Transverse colon (tissue), 4 donors: ENCODE results near the gene IL10. TPM values are rescaled to one million over a fixed set of nuclear protein-coding genes. Genes with fewer than 3 reads are reported as not detected.
A peak's percentile ranks its signal among the peaks of the same experiment; 100 is the strongest.

ENCODE experiments used
- DNase-seq: peaks from one replicate; pipeline ENCODE4 v3.0.0-alpha.2; 2019
- H3K27ac ChIP-seq, 4 donors: fragments of 200-600 bp; sonication (generic); 2 replicates each; pipeline ENCODE4 v1.5.1; 2016 to 2018; ENCODE audit warnings: inconsistent platforms in 4 of 4
- H3K27me3 ChIP-seq: fragments of 200-600 bp; sonication (generic); 2 replicates; pipeline ENCODE4 v1.5.1; 2017; ENCODE audit warnings: inconsistent platforms
- H3K36me3 ChIP-seq, 4 donors: fragments of 200-600 bp; sonication (generic); 2 replicates each; pipeline ENCODE4 v1.5.1; 2017 to 2019; ENCODE audit warnings: inconsistent platforms in 4 of 4
- H3K4me1 ChIP-seq, 4 donors: fragments of 200-600 bp; sonication (generic); 2 replicates each; pipeline ENCODE4 v1.5.1; 2017 to 2020; ENCODE audit warnings: inconsistent platforms in 4 of 4
- H3K4me3 ChIP-seq, 4 donors: fragments of 200-600 bp; sonication (generic); 1 replicate in 1 of 4; 2 replicates in 3 of 4; pipeline versions ENCODE4 v1.5.1 to v1.6.1; 2017 to 2019; ENCODE audit warnings: inconsistent platforms in 4 of 4
- H3K9me3 ChIP-seq, 2 donors: fragments of 200-600 bp; sonication (generic); 2 replicates each; pipeline ENCODE4 v1.5.1; 2017 to 2019; ENCODE audit warnings: inconsistent platforms in 2 of 2
- EP300 ChIP-seq: sonication (generic); formaldehyde crosslinking; IDR thresholded peaks from one replicate; pipeline ENCODE4 v1.6.1; 2017; ENCODE audit warnings: antibody characterized with exemption, low read depth
- POLR2A ChIP-seq: fragments of 450-650 bp; IDR thresholded peaks from one replicate; pipeline ENCODE4 v1.6.1; 2016; ENCODE audit warnings: antibody characterized with exemption, mild to moderate bottlenecking, moderate library complexity
- POLR2AphosphoS5 ChIP-seq, 3 donors: sonication (generic); formaldehyde crosslinking; IDR thresholded peaks; one replicate each; pipeline ENCODE4 v1.6.1; 2016; ENCODE audit warnings: antibody characterized with exemption in 3 of 3
- WGBS, 2 donors: methylation state at CpG; one replicate each; pipeline ENCODE4 v1.1.5; 2018; ENCODE audit warnings: low coverage in 1 of 2; 5-methylcytosine and 5-hydroxymethylcytosine counted together
- in situ Hi-C, 4 donors: fragments of 200-750 bp; cut with MboI; loops; one replicate each; pipeline versions ENCODE4 v1.15.0 to v1.15.1; 2017; ENCODE audit warnings: low sequenced_read_pairs in 3 of 4, low pct_ligation_motif_present in 1 of 4, low pct_unique_long_range_greater_than_20kb in 1 of 4
- intact Hi-C: fragments of 100-400 bp; cut with DNase I; formaldehyde crosslinking; loops from one replicate; pipeline ENCODE4 v1.15.1; 2023; ENCODE audit warnings: low total_unique reads
- total RNA-seq, 4 donors: library from RNA; depleted of rRNA; stranded (reverse); fragments of >200 nt; gene quantifications; one replicate each; pipeline ENCODE4 v1.1.0, GENCODE V29; 2016
- TF ChIP-seq, protein P1 (sequence below), 5 experiments: fragments of 200-600 bp in 3 of 5; fragments of 450-650 bp in 2 of 5; sonication (generic) in 3 of 5; IDR thresholded peaks; 1 replicate in 2 of 5; 2 replicates in 3 of 5; pipeline ENCODE4 v1.5.1; 2016 to 2017; ENCODE audit warnings: antibody characterized with exemption in 5 of 5, inconsistent platforms in 3 of 5, mild to moderate bottlenecking in 2 of 5, moderate library complexity in 1 of 5

IL10 gene
- total RNA-seq, 4 donors from 2014 or later = 1.6 to 4.4 TPM; not detected in 2

DNA sequence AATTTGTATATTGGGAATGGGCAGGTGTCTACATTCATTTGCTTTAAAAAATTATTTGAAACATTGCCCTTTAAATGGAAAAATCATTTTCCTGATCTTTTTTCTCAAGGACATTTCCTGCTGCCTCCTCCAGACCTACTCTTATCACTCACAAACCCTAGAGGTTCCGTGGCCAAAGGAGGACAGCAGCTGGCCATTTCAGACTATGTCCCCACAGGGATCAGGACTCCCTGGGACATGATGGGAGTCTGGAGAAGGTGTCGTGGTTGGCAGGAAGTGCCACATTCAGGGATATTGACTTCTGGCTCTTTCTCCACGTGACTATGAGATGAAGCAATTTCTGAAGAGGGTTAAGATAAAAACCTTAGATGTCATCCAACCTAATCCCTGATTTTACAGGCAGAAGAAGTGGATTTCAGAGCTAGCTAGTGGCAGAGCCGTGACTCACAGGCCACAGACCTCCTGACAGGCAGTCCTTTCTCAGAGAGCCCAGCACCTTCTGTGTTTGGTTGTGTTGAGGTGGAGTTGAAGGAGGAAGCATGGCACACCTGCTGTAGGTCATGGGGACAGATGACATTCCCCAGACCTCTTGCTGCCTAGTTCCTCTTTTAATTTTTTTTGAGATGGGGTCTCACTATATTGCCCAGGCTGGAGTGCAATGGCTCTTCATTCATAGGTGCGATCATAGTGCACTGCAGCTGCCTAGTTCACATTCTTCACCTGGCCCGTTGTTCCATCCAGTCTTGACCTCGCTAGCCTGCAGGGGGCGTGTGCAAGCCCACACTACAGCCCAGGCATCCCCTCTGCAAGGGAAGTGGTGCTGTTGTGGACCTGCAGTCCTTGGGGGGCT, 25.5 kb upstream of the IL10 start:
- in situ Hi-C loops (no loop called here), intact Hi-C loops (no loop called here)
- Histone ChIP-seq H3K9me3 (no peaks in the 10 kb centered on the region), H3K27me3 (no peaks in the 10 kb centered on the region), H3K36me3 (no peaks in the 10 kb centered on the region), H3K4me1 (no peaks in the 10 kb centered on the region), H3K27ac (no peak overlapping the region), H3K4me3 (no peak overlapping the region)
- 43 to 56% methylated on average over 4 to 8 of the region's 8 CpGs for WGBS, 2 donors
- DNase-seq = peak; percentile 22
- TF ChIP-seq POLR2AphosphoS5 (IDR thresholded peaks at IDR 0.05) = no peak
- TF ChIP-seq, protein P1, sequence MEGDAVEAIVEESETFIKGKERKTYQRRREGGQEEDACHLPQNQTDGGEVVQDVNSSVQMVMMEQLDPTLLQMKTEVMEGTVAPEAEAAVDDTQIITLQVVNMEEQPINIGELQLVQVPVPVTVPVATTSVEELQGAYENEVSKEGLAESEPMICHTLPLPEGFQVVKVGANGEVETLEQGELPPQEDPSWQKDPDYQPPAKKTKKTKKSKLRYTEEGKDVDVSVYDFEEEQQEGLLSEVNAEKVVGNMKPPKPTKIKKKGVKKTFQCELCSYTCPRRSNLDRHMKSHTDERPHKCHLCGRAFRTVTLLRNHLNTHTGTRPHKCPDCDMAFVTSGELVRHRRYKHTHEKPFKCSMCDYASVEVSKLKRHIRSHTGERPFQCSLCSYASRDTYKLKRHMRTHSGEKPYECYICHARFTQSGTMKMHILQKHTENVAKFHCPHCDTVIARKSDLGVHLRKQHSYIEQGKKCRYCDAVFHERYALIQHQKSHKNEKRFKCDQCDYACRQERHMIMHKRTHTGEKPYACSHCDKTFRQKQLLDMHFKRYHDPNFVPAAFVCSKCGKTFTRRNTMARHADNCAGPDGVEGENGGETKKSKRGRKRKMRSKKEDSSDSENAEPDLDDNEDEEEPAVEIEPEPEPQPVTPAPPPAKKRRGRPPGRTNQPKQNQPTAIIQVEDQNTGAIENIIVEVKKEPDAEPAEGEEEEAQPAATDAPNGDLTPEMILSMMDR (IDR thresholded peaks at IDR 0.05) = peak in 4 of 5 experiments; percentile 17 to 45 (median 37)

DNA sequence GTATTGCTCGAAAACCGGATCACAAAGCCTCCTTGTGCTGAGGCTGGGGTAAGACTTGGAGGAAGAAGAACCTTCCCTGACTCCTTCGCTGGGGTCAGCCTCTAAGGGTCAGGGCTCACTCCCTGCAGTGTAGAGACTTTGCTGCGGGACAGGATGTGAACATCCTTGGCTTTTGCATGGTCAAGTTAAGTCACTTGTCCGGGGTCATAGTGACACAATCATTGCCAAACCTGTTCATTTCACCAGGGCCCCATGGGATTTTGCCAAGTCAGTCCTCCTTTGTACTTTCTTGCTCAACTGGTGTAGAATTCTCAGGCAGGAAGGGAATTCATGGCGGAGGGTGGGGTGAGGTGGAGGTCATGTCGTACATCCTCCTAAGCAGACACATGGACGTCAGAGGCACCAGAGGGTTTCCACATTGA, 24.7 kb upstream of the IL10 start:
- H3K9me3 ChIP-seq = no peaks in the 10 kb centered on the region
- TF ChIP-seq POLR2A (no peak), EP300 (no peak), POLR2AphosphoS5 (IDR thresholded peaks at IDR 0.05) (no peak)
- TF ChIP-seq, protein P1 (IDR thresholded peaks at IDR 0.05) = no peak
- intact Hi-C loops = no loop called here
- no peak overlapping the region for H3K27ac ChIP-seq
- in situ Hi-C loops = no loop called here
- no peaks in the 10 kb centered on the region for H3K4me1 ChIP-seq
- 80 to 89% methylated on average over 3 to 8 of the region's 8 CpGs for WGBS, 2 donors
- no peaks in the 10 kb centered on the region for H3K36me3 ChIP-seq
- no peak for DNase-seq
- no peak overlapping the region for H3K4me3 ChIP-seq
- no peaks in the 10 kb centered on the region for H3K27me3 ChIP-seq

DNA sequence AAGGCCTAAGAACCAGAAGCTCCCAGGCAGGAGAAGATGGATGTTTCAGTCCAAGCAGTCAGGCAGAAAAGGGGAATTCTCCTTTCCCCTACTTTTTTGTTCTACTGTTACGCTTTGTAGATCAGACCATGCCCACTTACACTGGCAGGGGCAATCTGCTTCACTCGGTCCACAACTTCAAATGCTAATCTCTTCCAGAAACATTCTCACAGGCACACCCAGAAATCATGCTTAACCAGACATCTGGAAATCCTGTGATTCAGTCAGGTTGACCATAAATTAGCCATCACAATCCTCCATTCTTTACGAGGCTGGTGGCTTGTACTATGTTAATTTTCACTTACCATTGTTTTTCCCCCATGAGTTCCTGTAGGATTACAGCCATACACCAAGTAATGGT, 23.8 kb upstream of the IL10 start:
- TF ChIP-seq POLR2A = no peak
- no peak for TF ChIP-seq EP300
- TF ChIP-seq POLR2AphosphoS5 (IDR thresholded peaks at IDR 0.05) = no peak
- TF ChIP-seq, protein P1 (IDR thresholded peaks at IDR 0.05) = no peak
- Histone ChIP-seq H3K27ac (no peak overlapping the region), H3K27me3 (no peaks in the 10 kb centered on the region), H3K9me3 (no peaks in the 10 kb centered on the region), H3K4me3 (no peak overlapping the region), H3K4me1 (no peaks in the 10 kb centered on the region), H3K36me3 (no peaks in the 10 kb centered on the region)
- no peak for DNase-seq
- in situ Hi-C loops = no loop called here
- intact Hi-C loops = no loop called here
- 56 to 83% methylated on average over 1 to 3 of the region's 3 CpGs for WGBS, 2 donors

DNA sequence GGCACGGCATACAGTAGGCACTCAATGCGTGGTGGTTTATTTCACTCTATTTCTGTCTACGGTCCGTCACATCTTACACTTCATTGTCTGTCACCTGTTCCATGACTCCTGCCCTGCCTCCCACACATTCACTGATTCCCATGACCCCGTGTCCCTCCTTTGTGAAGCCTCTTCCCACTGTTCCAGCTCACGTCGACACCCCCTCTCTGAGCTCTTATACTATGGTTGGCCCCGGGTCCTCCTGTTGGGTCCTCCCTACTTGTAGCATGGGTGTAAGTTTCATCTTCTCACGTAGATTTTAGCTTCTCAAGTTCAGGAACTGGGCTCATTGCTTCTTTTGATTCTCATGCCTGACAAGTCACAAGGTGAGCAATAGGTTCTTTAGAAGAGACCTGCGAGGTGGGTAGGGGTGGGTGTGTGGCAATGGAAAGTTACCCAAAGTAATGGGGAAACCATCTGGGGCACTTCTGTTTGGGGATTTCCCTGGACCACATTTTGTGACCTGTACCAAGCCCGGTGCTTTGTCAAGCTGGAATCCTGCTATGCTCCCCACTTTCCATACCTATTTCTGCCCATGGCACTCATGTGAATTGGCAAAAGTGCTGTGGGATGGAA, 22.1 kb upstream of the IL10 start:
- no peak for TF ChIP-seq POLR2A
- no peak for TF ChIP-seq POLR2AphosphoS5 (IDR thresholded peaks at IDR 0.05)
- no peak for TF ChIP-seq EP300
- TF ChIP-seq, protein P1 (IDR thresholded peaks at IDR 0.05) = no peak
- Histone ChIP-seq H3K4me3 (no peak overlapping the region), H3K4me1 (no peaks in the 10 kb centered on the region), H3K36me3 (no peaks in the 10 kb centered on the region), H3K27me3 (no peaks in the 10 kb centered on the region), H3K9me3 (no peaks in the 10 kb centered on the region), H3K27ac (no peak overlapping the region)
- 73 to 88% methylated on average over 2 to 11 of the region's 11 CpGs for WGBS, 2 donors
- in situ Hi-C loops (no loop called here), intact Hi-C loops (no loop called here)
- no peak for DNase-seq
